IMR-90 (cell line): ENCODE data around the gene TNNI2. TPM values are rescaled to one million over a fixed set of nuclear protein-coding genes. Genes with fewer than 3 reads are reported as not detected.

Experiments used
- ATAC-seq: fragments of 200-7000 bp; cut with Tn5 transposase; 2 replicates; pipeline ENCODE4 v1.9.1; 2020; ENCODE audit warnings: low read depth, mild to moderate bottlenecking, moderate library complexity
- BruUV-seq: library from RNA; stranded (reverse); fragments of 400-500 nt; replicated peaks from 2 replicates; lab custom pipeline; 2021; lab: Mats Ljungman, UMichigan
- CTCF ChIA-PET: fragments of 300-600 bp; formaldehyde crosslinking; extraction: SDS; loops from one replicate; lab custom pipeline; 2021; ENCODE audit warnings: antibody characterized with exemption; lab: Yijun Ruan, JAX
- POLR2A ChIA-PET: fragments of 300-600 bp; sonication (Branson Sonifier 250); formaldehyde crosslinking; loops from one replicate; lab custom pipeline; 2022; ENCODE audit warnings: antibody characterized with exemption; ENCODE audit not compliant: unreplicated experiment; lab: Charles Lee
- DNase-seq: peaks from one replicate; pipeline ENCODE4 v3.0.0; 2013
- H2AFZ ChIP-seq: replicated peaks from 2 replicates; pipeline ENCODE3; 2013; ENCODE audit warnings: low read length, mild to moderate bottlenecking; ENCODE audit not compliant: poor library complexity
- H2AK5ac ChIP-seq: 2 replicates; pipeline ENCODE4 v1.6.1; 2013; ENCODE audit warnings: low read depth, low read length, inconsistent platforms
- H2AK9ac ChIP-seq: replicated peaks from 2 replicates; pipeline ENCODE3; 2013; ENCODE audit warnings: mild to moderate bottlenecking, low read depth, low read length, moderate library complexity; ENCODE audit not compliant: poor library complexity
- H2BK120ac ChIP-seq: 2 replicates; pipeline ENCODE4 v1.6.1; 2013; ENCODE audit warnings: low read depth, low read length, inconsistent platforms
- H2BK15ac ChIP-seq: 3 replicates; pipeline ENCODE4 v1.6.1; 2013; ENCODE audit warnings: low read depth, low read length, inconsistent platforms
- H2BK20ac ChIP-seq: 2 replicates; pipeline ENCODE4 v1.6.1; 2013; ENCODE audit warnings: low read depth, mild to moderate bottlenecking, inconsistent platforms, low read length, moderate library complexity
- H2BK5ac ChIP-seq: 2 replicates; pipeline ENCODE4 v1.6.1; 2013; ENCODE audit warnings: mild to moderate bottlenecking, low read depth, low read length, inconsistent platforms; ENCODE audit not compliant: poor library complexity, severe bottlenecking
- H3K14ac ChIP-seq: replicated peaks from 2 replicates; pipeline ENCODE4 v1.6.1; 2013; ENCODE audit warnings: low read depth, low read length, inconsistent platforms
- H3K18ac ChIP-seq: 2 replicates; pipeline ENCODE4 v1.6.1; 2013; ENCODE audit warnings: low read depth, low read length, control low read depth
- H3K23ac ChIP-seq: 2 replicates; pipeline ENCODE4 v1.6.1; 2013; ENCODE audit warnings: low read depth, low read length, inconsistent platforms
- H3K27ac ChIP-seq: 2 replicates; pipeline ENCODE4 v1.5.1; 2013; ENCODE audit warnings: mild to moderate bottlenecking, control low read depth, low read length; ENCODE audit not compliant: insufficient read depth
- H3K27me3 ChIP-seq: 2 replicates; pipeline ENCODE4 v1.6.1; 2013; ENCODE audit warnings: low read length; ENCODE audit not compliant: control insufficient read depth, insufficient read depth
- H3K36me3 ChIP-seq: 2 replicates; pipeline ENCODE4 v1.6.1; 2013; ENCODE audit warnings: low read length, mixed read lengths; ENCODE audit not compliant: control insufficient read depth, insufficient read depth
- H3K4ac ChIP-seq: 2 replicates; pipeline ENCODE4 v1.6.1; 2013; ENCODE audit warnings: low read depth, low read length, inconsistent platforms
- H3K4me1 ChIP-seq: 2 replicates; pipeline ENCODE4 v1.6.1; 2013; ENCODE audit warnings: low read length, mixed read lengths; ENCODE audit not compliant: control insufficient read depth, insufficient read depth
- H3K4me2 ChIP-seq: 2 replicates; pipeline ENCODE4 v1.6.1; 2013; ENCODE audit warnings: low read depth, mild to moderate bottlenecking, control low read depth, low read length, moderate library complexity
- H3K4me3 ChIP-seq: 2 replicates; pipeline ENCODE4 v1.5.1; 2013; ENCODE audit warnings: low read depth, mild to moderate bottlenecking, control low read depth, low read length, moderate library complexity; ENCODE audit not compliant: insufficient read depth
- H3K56ac ChIP-seq: 2 replicates; pipeline ENCODE4 v1.6.1; 2013; ENCODE audit warnings: low read length, inconsistent platforms; ENCODE audit not compliant: insufficient read depth; ENCODE audit errors: extremely low read depth
- H3K79me1 ChIP-seq, 2 experiments: 2 replicates each; pipeline ENCODE4 v1.6.1; 2013; ENCODE audit warnings: low read length in 2 of 2, inconsistent platforms in 1 of 2, low read depth in 1 of 2
- H3K9ac ChIP-seq: 2 replicates; pipeline ENCODE4 v1.6.1; 2013; ENCODE audit warnings: low read depth, low read length, control low read depth
- H3K9me1 ChIP-seq: 2 replicates; pipeline ENCODE4 v1.6.1; 2013; ENCODE audit warnings: low read length, inconsistent platforms; ENCODE audit not compliant: insufficient read depth
- H3K9me3 ChIP-seq: 2 replicates; pipeline ENCODE4 v1.6.1; 2013; ENCODE audit warnings: low read length; ENCODE audit not compliant: control insufficient read depth, insufficient read depth
- H4K20me1 ChIP-seq: 2 replicates; pipeline ENCODE4 v1.6.1; 2013; ENCODE audit warnings: low read length, inconsistent platforms; ENCODE audit not compliant: insufficient read depth
- H4K5ac ChIP-seq: 2 replicates; pipeline ENCODE4 v1.6.1; 2013; ENCODE audit warnings: mild to moderate bottlenecking, low read depth, low read length, control low read depth
- H4K8ac ChIP-seq, 2 experiments: 2 replicates each; pipeline ENCODE4 v1.6.1; 2013; ENCODE audit warnings: low read depth in 2 of 2, low read length in 2 of 2, control low read depth in 1 of 2, inconsistent platforms in 1 of 2
- H4K91ac ChIP-seq: 2 replicates; pipeline ENCODE4 v1.6.1; 2013; ENCODE audit warnings: low read depth, low read length, inconsistent platforms; ENCODE audit not compliant: insufficient read depth
- CHD1 ChIP-seq: IDR thresholded peaks from 2 replicates; pipeline ENCODE4 v1.6.1; 2012; ENCODE audit warnings: low read depth, low read length, improper control_type of control experiment
- MAFK ChIP-seq: IDR thresholded peaks from 2 replicates; pipeline ENCODE4 v1.6.1; 2012; ENCODE audit warnings: low read depth, low read length, improper control_type of control experiment
- NFE2L2 ChIP-seq: fragments of 150-350 bp; IDR thresholded peaks from 2 replicates; pipeline ENCODE4 v1.6.1; 2016; ENCODE audit warnings: low read depth, mild to moderate bottlenecking, low read length
- RFX5 ChIP-seq: IDR thresholded peaks from 2 replicates; pipeline ENCODE4 v1.8.0; 2012; ENCODE audit warnings: low read depth, mild to moderate bottlenecking, low read length, moderate library complexity
- USF2 ChIP-seq: fragments of 150-350 bp; IDR thresholded peaks from 2 replicates; pipeline ENCODE4 v1.6.1; 2017; ENCODE audit warnings: mild to moderate bottlenecking, antibody characterized with exemption, low read length, low read depth
- WGBS, 2 experiments: methylation state at CpG; one replicate each; pipeline versions ENCODE4 v1.1.5 to v1.1.7; 2013; ENCODE audit warnings: missing lambda C conversion rate in 2 of 2; ENCODE audit not compliant: insufficient read length in 1 of 2; ENCODE audit errors: extremely low coverage in 2 of 2; 5-methylcytosine and 5-hydroxymethylcytosine counted together
- dilution Hi-C: fragments of 300-500 bp; cut with HindIII; formaldehyde crosslinking; loops from one replicate; pipeline ENCODE4 v1.14.3; 2018; ENCODE audit warnings: low sequenced_read_pairs; ENCODE audit not compliant: unreplicated experiment
- in situ Hi-C: fragments of 300-500 bp; cut with MboI; formaldehyde crosslinking; loops from 3 replicates; pipeline ENCODE4 v1.14.3; 2019; ENCODE audit warnings: low sequenced_read_pairs, inconsistent platforms, mixed read lengths
- intact Hi-C: fragments of 100-400 bp; cut with micrococcal nuclease; formaldehyde crosslinking; loops from 2 replicates; pipeline ENCODE4 v1.10.0; 2022
- polyA plus RNA-seq, 3 experiments: library from polyadenylated mRNA; depleted of rRNA; stranded (reverse); fragments of >200 nt; gene quantifications; 2 replicates each; pipeline ENCODE4 v1.2.3, GENCODE V29; 2012; ENCODE audit warnings: low replicate concordance in 1 of 3
- total RNA-seq: library from RNA; depleted of rRNA; stranded (reverse); fragments of >200 nt; gene quantifications from 2 replicates; pipeline ENCODE4 v1.2.3, GENCODE V29; 2012

Gene TNNI2
- total and polyA plus RNA-seq, 2 of the 4 experiments (the other 2 are of a cell fraction), result not detected

GRCh38 chr11:1839924-1840779 is 1.4 kb downstream of the TNNI2 start:
- Histone ChIP-seq H2AFZ (no peak overlapping the region), H3K23ac (no peak overlapping the region), H3K79me1 (no peaks in the 10 kb centered on the region), H4K91ac (no peak overlapping the region), H3K56ac (no peak overlapping the region), H3K9ac (no peak overlapping the region), H3K4me1 (no peaks in the 10 kb centered on the region), H2BK120ac (no peak overlapping the region), H3K36me3 (no peaks in the 10 kb centered on the region), H3K27ac (no peak overlapping the region), H3K9me3 (no peaks in the 10 kb centered on the region), H3K4me3 (no peak overlapping the region), H4K5ac (no peak overlapping the region), H3K4ac (no peak overlapping the region), H3K14ac (no peak overlapping the region), H3K9me1 (no peaks in the 10 kb centered on the region), H4K20me1 (no peaks in the 10 kb centered on the region), H2BK20ac (no peak overlapping the region), H2BK15ac (no peak overlapping the region), H2AK9ac (no peak overlapping the region), H3K4me2 (no peak overlapping the region), H3K18ac (no peak overlapping the region), H3K27me3 (peaks cover 22% of the 10 kb centered on the region), H4K8ac (no peak overlapping the region), H2AK5ac (no peak overlapping the region), H2BK5ac (no peak overlapping the region)
- POLR2A ChIA-PET, result no interaction called here
- 82% methylated on average over 5 of the region's 26 CpGs; no CpG with 5 or more reads in 1 of the 2 experiments for WGBS, 2 experiments
- no TSS peak for BruUV-seq
- ATAC-seq, result no peak
- CTCF ChIA-PET, result no interaction called here
- TF ChIP-seq CHD1, result no peak
- no peak for TF ChIP-seq MAFK
- TF ChIP-seq USF2, result no peak
- TF ChIP-seq RFX5, result no peak
- no peak for TF ChIP-seq NFE2L2
- in situ Hi-C loops, result no loop called here
- intact Hi-C loops, result no loop called here
- DNase-seq, result no peak
- dilution Hi-C loops, result no loop called here
